ENCODE results near the gene SWAP70.
A peak's percentile ranks its signal among the peaks of the same experiment; 100 is the strongest.
"Not testable (repeated sequence)": the region's sequence is repeated elsewhere in the genome, so short reads cannot be mapped to it uniquely, and the experiment has no call there.

Gene SWAP70

GRCh38 chr11:9663699-9664275 is at the start of gene SWAP70:
SWAP70 (plus strand) TSS chr11:9664077; CDS start chr11:9664180, 103 bp downstream.
- DNase-seq: peak; percentile 47

- peak; percentile 51 for DNase-seq
Measured at GRCh38 chr11:9615031-9615451, 48.8 kb upstream of the SWAP70 start.

GRCh38 chr11:9616042-9616675 is 47.7 kb upstream of the SWAP70 start:
- no peak for DNase-seq

GRCh38 chr11:9616858-9617257 is 47.0 kb upstream of the SWAP70 start:
- DNase-seq: no peak

- no peak for DNase-seq
Measured at GRCh38 chr11:9617940-9618339, 45.9 kb upstream of the SWAP70 start.

GRCh38 chr11:9619004-9619403 is 44.9 kb upstream of the SWAP70 start:
- DNase-seq: no peak

- no peak for DNase-seq
Measured at GRCh38 chr11:9619971-9620370, 43.9 kb upstream of the SWAP70 start.

GRCh38 chr11:9622353-9622752 is 41.5 kb upstream of the SWAP70 start:
- not testable (repeated sequence) for DNase-seq

GRCh38 chr11:9623053-9623452 is 40.8 kb upstream of the SWAP70 start:
- not testable (repeated sequence) for DNase-seq

GRCh38 chr11:9624448-9624847 is 39.4 kb upstream of the SWAP70 start:
- DNase-seq: no peak

- DNase-seq: no peak
Measured at GRCh38 chr11:9625162-9625561, 38.7 kb upstream of the SWAP70 start.

GRCh38 chr11:9625728-9626127 is 38.1 kb upstream of the SWAP70 start:
- no peak for DNase-seq

- DNase-seq: no peak
Measured at GRCh38 chr11:9626496-9627394, 37.1 kb upstream of the SWAP70 start.

- no peak for DNase-seq
Measured at GRCh38 chr11:9629064-9629463, 34.8 kb upstream of the SWAP70 start.

GRCh38 chr11:9633679-9634078 is 30.2 kb upstream of the SWAP70 start:
- DNase-seq: no peak

- DNase-seq: no peak
Measured at GRCh38 chr11:9636691-9637090, 27.2 kb upstream of the SWAP70 start.

- no peak for DNase-seq
Measured at GRCh38 chr11:9639099-9639498, 24.8 kb upstream of the SWAP70 start.

GRCh38 chr11:9639985-9640384 is 23.9 kb upstream of the SWAP70 start:
- no peak for DNase-seq

- DNase-seq: no peak
Measured at GRCh38 chr11:9642894-9643293, 21.0 kb upstream of the SWAP70 start.

GRCh38 chr11:9643751-9644150 is 20.1 kb upstream of the SWAP70 start:
- DNase-seq: no peak

GRCh38 chr11:9645881-9646280 is 18.0 kb upstream of the SWAP70 start:
- no peak for DNase-seq

- no peak for DNase-seq
Measured at GRCh38 chr11:9646324-9646723, 17.6 kb upstream of the SWAP70 start.

- no peak for DNase-seq
Measured at GRCh38 chr11:9651481-9651880, 12.4 kb upstream of the SWAP70 start.
